HG03575 (cell line): ENCODE results near the gene FASN.
"Not testable (repeated sequence)": the region's sequence is repeated elsewhere in the genome, so short reads cannot be mapped to it uniquely, and the experiment has no call there.

Source experiments
- ATAC-seq: cut with Tn5 transposase; IDR thresholded peaks from one replicate; pipeline ENCODE4 v1.9.1; 2021; ENCODE audit not compliant: unreplicated experiment, insufficient number of reproducible peaks, low FRiP score; ENCODE audit errors: extremely low read depth

FASN gene

GRCh38 chr17:82051776-82052637 lies 46.0 kb downstream of the FASN start, which contains the start of the genes GPS1 and RFNG:
Gene GPS1 (plus strand): TSS chr17:82051898. CDS start chr17:82051932, 34 bp downstream.
Gene RFNG (minus strand): TSS chr17:82051811. CDS start chr17:82051766, 45 bp downstream.
- no peak for ATAC-seq

GRCh38 chr17:82050761-82051641 lies 47.0 kb downstream of the FASN start:
- ATAC-seq, result no peak

GRCh38 chr17:82050152-82050760 lies 47.8 kb downstream of the FASN start:
- ATAC-seq, result no peak

- ATAC-seq, result no peak
Measured at GRCh38 chr17:82049521-82049971, 48.5 kb downstream of the FASN start.

- no peak for ATAC-seq
Measured at GRCh38 chr17:82049106-82049505, 48.9 kb downstream of the FASN start.

- no peak for ATAC-seq
Measured at GRCh38 chr17:82048571-82048971, 49.5 kb downstream of the FASN start.

GRCh38 chr17:82047914-82048570 lies 50.0 kb downstream of the FASN start:
- ATAC-seq, result no peak

- no peak for ATAC-seq
Measured at GRCh38 chr17:82047379-82047778, 50.7 kb downstream of the FASN start.

- no peak for ATAC-seq
Measured at GRCh38 chr17:82046903-82047302, 51.1 kb downstream of the FASN start.

- no peak for ATAC-seq
Measured at GRCh38 chr17:82045936-82046484, 52.0 kb downstream of the FASN start.

GRCh38 chr17:82043507-82043906 lies 54.5 kb downstream of the FASN start:
- no peak for ATAC-seq

- ATAC-seq, result no peak
Measured at GRCh38 chr17:82042649-82043048, 55.4 kb downstream of the FASN start.

GRCh38 chr17:82041144-82041814 lies 56.8 kb downstream of the FASN start:
- ATAC-seq, result no peak

GRCh38 chr17:82039695-82040299 lies 58.2 kb downstream of the FASN start:
- no peak for ATAC-seq

- not testable (repeated sequence) for ATAC-seq
Measured at GRCh38 chr17:82038796-82039409, 59.1 kb downstream of the FASN start.

GRCh38 chr17:82037889-82038195 lies 60.2 kb downstream of the FASN start:
- no peak for ATAC-seq

- peak; percentile 60 for ATAC-seq
Measured at GRCh38 chr17:82037092-82037888, 60.7 kb downstream of the FASN start, which contains the start of gene DCXR. Gene DCXR (minus strand): TSS chr17:82037697. CDS start chr17:82037682, 15 bp downstream.
